Measurements from ENCODE around the gene NSG1. TPM values are rescaled to one million over a fixed set of nuclear protein-coding genes. Genes with fewer than 3 reads are reported as not detected.

The NSG1 gene
- total and polyA plus RNA-seq, 2 donors (not counting 3 experiments of a cell fraction or from before 2014, with no cell fraction given), result 2.0 to 2.9 TPM

DNA sequence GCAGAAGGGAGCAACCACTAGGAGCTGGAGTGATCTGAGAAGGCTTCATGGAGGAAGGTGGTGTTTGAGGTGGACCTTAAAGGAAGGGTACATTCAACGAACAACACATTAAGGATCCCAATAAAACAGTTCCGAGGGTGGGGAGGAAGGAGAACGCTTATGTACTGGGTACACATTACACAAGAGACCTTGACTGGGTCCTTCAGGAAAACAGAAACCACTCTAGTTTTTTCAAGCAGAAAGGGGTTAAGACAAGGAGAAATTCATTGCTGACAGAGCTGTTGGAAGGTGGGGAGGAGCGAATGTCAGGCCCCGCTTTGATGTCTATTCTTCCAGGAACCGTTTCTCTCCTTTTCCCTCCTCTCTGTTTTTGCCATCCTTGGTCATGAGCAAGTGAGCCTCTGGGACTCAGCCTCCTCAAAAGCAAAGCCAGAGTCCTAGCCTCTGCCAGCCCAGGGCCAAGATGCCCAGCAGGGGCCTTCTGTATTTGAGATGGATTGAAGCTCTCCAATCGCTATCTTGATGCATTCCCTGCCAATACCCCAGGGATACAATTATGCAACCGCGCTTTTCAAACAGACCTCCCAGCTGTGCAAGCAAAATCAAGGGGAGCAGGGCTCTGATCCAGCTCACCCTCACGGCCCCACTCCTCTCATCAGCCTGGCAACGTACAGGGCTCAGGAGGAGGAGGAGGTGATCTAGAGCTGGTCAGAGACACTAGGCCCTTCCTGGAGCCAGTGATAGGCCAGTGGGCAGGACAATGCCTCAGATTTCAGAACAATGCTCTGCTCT is 48.5 kb upstream of the NSG1 start:
- POLR2A ChIA-PET, result no interaction called here
- DNase-seq (ENCODE audit: low read depth, low spot score) (no peak), FAIRE-seq (no peak)
- no peaks in the 10 kb centered on the region for H3K4me1 ChIP-seq (ENCODE audit: control insufficient read depth, extremely low read depth, insufficient read depth, low read length)
- no peak overlapping the region for H3K4me2 ChIP-seq (ENCODE audit: insufficient read depth, low read length)
- dilution Hi-C loops (cut with MboI; ENCODE audit: extremely low pct_ligation_motif_present, low sequenced_read_pairs), result no loop called here
- H2AFZ ChIP-seq (ENCODE audit: low read depth, low read length), result no peak overlapping the region
- H3K27ac ChIP-seq (ENCODE audit: insufficient read depth, low read depth, low read length), result no peak overlapping the region
- BruUV-seq (replicated peaks), result no TSS peak
- H3K9ac ChIP-seq (replicated peaks; ENCODE audit: extremely low read depth, insufficient read depth, low read length), result no peak overlapping the region
- intact Hi-C loops (cut with micrococcal nuclease), result no loop called here
- CTCF ChIA-PET, result interaction anchor here (1.3 to 7.1 kb wide), 4 partner anchors 75 to 90 kb away, joined by 3 to 89 read pairs (median 6); partner anchors contain the start of gene TMEM128
- H4K20me1 ChIP-seq (replicated peaks; ENCODE audit: control insufficient read depth, extremely low read depth, insufficient read depth, low read length), result no peaks in the 10 kb centered on the region
- no peaks in the 10 kb centered on the region for H3K79me2 ChIP-seq (ENCODE audit: control insufficient read depth, insufficient read depth, low read length)
- H3K9me1 ChIP-seq (replicated peaks; ENCODE audit: control insufficient read depth, extremely low read depth, insufficient read depth, low read length), result no peaks in the 10 kb centered on the region
- H3K27me3 ChIP-seq (ENCODE audit: control insufficient read depth in 2 of 2, insufficient read depth in 2 of 2, low read length in 2 of 2), result peaks cover 0 to 3% of the 10 kb centered on the region in 2 experiments
- H3K4me3 ChIP-seq (replicated peaks in 1 of 3; ENCODE audit: insufficient read depth in 1 of 3, low read depth in 1 of 3, low read length in 3 of 3), result no peak overlapping the region
- no peak for TF ChIP-seq FOS (IDR thresholded peaks at IDR 0.05; ENCODE audit: borderline replicate concordance, insufficient read depth, low read length)
- TF ChIP-seq, protein P1, sequence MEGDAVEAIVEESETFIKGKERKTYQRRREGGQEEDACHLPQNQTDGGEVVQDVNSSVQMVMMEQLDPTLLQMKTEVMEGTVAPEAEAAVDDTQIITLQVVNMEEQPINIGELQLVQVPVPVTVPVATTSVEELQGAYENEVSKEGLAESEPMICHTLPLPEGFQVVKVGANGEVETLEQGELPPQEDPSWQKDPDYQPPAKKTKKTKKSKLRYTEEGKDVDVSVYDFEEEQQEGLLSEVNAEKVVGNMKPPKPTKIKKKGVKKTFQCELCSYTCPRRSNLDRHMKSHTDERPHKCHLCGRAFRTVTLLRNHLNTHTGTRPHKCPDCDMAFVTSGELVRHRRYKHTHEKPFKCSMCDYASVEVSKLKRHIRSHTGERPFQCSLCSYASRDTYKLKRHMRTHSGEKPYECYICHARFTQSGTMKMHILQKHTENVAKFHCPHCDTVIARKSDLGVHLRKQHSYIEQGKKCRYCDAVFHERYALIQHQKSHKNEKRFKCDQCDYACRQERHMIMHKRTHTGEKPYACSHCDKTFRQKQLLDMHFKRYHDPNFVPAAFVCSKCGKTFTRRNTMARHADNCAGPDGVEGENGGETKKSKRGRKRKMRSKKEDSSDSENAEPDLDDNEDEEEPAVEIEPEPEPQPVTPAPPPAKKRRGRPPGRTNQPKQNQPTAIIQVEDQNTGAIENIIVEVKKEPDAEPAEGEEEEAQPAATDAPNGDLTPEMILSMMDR (IDR thresholded peaks at IDR 0.05; ENCODE audit: extremely low read depth in 1 of 2, insufficient read depth in 1 of 2, low read depth in 1 of 2, low read length in 2 of 2), result no peak
- no peak for TF ChIP-seq JUN (IDR thresholded peaks at IDR 0.05; ENCODE audit: borderline replicate concordance, insufficient read depth, insufficient read length, low read depth)
- no peaks in the 10 kb centered on the region for H3K9me3 ChIP-seq (replicated peaks; ENCODE audit: control insufficient read depth, insufficient read depth, low read length)
- no peaks in the 10 kb centered on the region for H3K36me3 ChIP-seq (ENCODE audit: control insufficient read depth in 2 of 2, extremely low read depth in 1 of 2, insufficient read depth in 2 of 2, low read length in 2 of 2)

Data from endothelial cell of umbilical vein (primary cell).